Activated CD4-positive, alpha-beta T cell treated with anti-CD3 and anti-CD28 coated beads, Interleukin-2, amount 10 ng/mL, durations not matched to agents 24 days and 14 days (primary cell): Measurements from ENCODE around the gene SPZ1. TPM values are rescaled to one million over a fixed set of nuclear protein-coding genes. Genes with fewer than 3 reads are reported as not detected.
"Not testable (repeated sequence)": the region's sequence is repeated elsewhere in the genome, so short reads cannot be mapped to it uniquely, and the experiment has no call there.

ENCODE experiments used
- DNase-seq: peaks from one replicate; pipeline ENCODE4 v3.0.0; 2022
- H3K27ac Mint-ChIP-seq: one replicate; pipeline ENCODE4 v1.8.0; 2022; ENCODE audit warnings: mild to moderate bottlenecking, mixed read lengths
- H3K27me3 Mint-ChIP-seq: one replicate; pipeline ENCODE4 v1.8.0; 2022; ENCODE audit warnings: mixed read lengths
- H3K36me3 Mint-ChIP-seq: one replicate; pipeline ENCODE4 v1.8.0; 2022; ENCODE audit warnings: low read depth, mild to moderate bottlenecking, mixed read lengths
- H3K4me1 Mint-ChIP-seq: one replicate; pipeline ENCODE4 v1.8.0; 2021; ENCODE audit warnings: mixed read lengths
- H3K4me3 Mint-ChIP-seq: one replicate; pipeline ENCODE4 v1.8.0; 2022; ENCODE audit warnings: mild to moderate bottlenecking, moderate library complexity, mixed read lengths
- H3K9me3 Mint-ChIP-seq: one replicate; pipeline ENCODE4 v1.8.0; 2021; ENCODE audit warnings: mixed read lengths
- intact Hi-C: fragments of 100-400 bp; cut with micrococcal nuclease; formaldehyde crosslinking; loops from one replicate; pipeline ENCODE4 v1.15.1; 2023
- total RNA-seq: library from RNA; stranded (reverse); gene quantifications from 2 replicates; pipeline ENCODE4 v1.2.3, GENCODE V29; 2022

The SPZ1 gene
- total RNA-seq, 1 donor from 2014 or later, result not detected

GRCh38 chr5:80351019-80351418 is 31.2 kb downstream of the SPZ1 start:
- H3K36me3 Mint-ChIP-seq, intact Hi-C loops, H3K27ac Mint-ChIP-seq, H3K27me3 Mint-ChIP-seq, H3K9me3 Mint-ChIP-seq, H3K4me3 Mint-ChIP-seq, DNase-seq, H3K4me1 Mint-ChIP-seq: not testable (repeated sequence)

GRCh38 chr5:80355686-80356085 is 35.9 kb downstream of the SPZ1 start:
- intact Hi-C loops, result no loop called here

GRCh38 chr5:80357671-80358070 is 37.9 kb downstream of the SPZ1 start:
- Mint-ChIP-seq H3K4me1 (no peaks in the 10 kb centered on the region), H3K27me3 (no peaks in the 10 kb centered on the region), H3K36me3 (no peaks in the 10 kb centered on the region)

More at GRCh38 chr5:80355686-80356085, 35.9 kb downstream of the SPZ1 start:
- H3K9me3 Mint-ChIP-seq, result peaks cover 5% of the 10 kb centered on the region
- H3K4me1 Mint-ChIP-seq, result no peaks in the 10 kb centered on the region
- H3K27me3 Mint-ChIP-seq, result no peaks in the 10 kb centered on the region
- H3K4me3 Mint-ChIP-seq, result no peak overlapping the region
- no peaks in the 10 kb centered on the region for H3K36me3 Mint-ChIP-seq
- H3K27ac Mint-ChIP-seq, result no peak overlapping the region
- no peak for DNase-seq

GRCh38 chr5:80360914-80361444 is 41.2 kb downstream of the SPZ1 start:
- Mint-ChIP-seq H3K9me3 (peaks cover 9% of the 10 kb centered on the region), H3K27ac (no peak overlapping the region), H3K27me3 (peaks cover 3% of the 10 kb centered on the region), H3K4me1 (no peaks in the 10 kb centered on the region), H3K4me3 (no peak overlapping the region), H3K36me3 (no peaks in the 10 kb centered on the region)
- no peak for DNase-seq
- intact Hi-C loops, result no loop called here

More at GRCh38 chr5:80357671-80358070, 37.9 kb downstream of the SPZ1 start:
- intact Hi-C loops, result no loop called here
- DNase-seq, result no peak
- Mint-ChIP-seq H3K27ac (no peak overlapping the region), H3K9me3 (peaks cover 5% of the 10 kb centered on the region), H3K4me3 (no peak overlapping the region)

- H3K36me3 Mint-ChIP-seq, result no peaks in the 10 kb centered on the region
Observed at GRCh38 chr5:80364892-80365291, 45.1 kb downstream of the SPZ1 start.

GRCh38 chr5:80368661-80369480 is 49.1 kb downstream of the SPZ1 start:
- H3K4me1 Mint-ChIP-seq, result no peaks in the 10 kb centered on the region
- H3K9me3 Mint-ChIP-seq, result peaks cover 4% of the 10 kb centered on the region
- no peak for DNase-seq
- peaks cover 15% of the 10 kb centered on the region for H3K27me3 Mint-ChIP-seq
- H3K4me3 Mint-ChIP-seq, result no peak overlapping the region
- intact Hi-C loops, result no loop called here
- no peaks in the 10 kb centered on the region for H3K36me3 Mint-ChIP-seq
- no peak overlapping the region for H3K27ac Mint-ChIP-seq

More at GRCh38 chr5:80364892-80365291, 45.1 kb downstream of the SPZ1 start:
- intact Hi-C loops, result no loop called here
- H3K27me3 Mint-ChIP-seq, result peaks cover 3% of the 10 kb centered on the region
- peaks cover 4% of the 10 kb centered on the region for H3K9me3 Mint-ChIP-seq
- no peak overlapping the region for H3K4me3 Mint-ChIP-seq
- H3K4me1 Mint-ChIP-seq, result no peaks in the 10 kb centered on the region
- H3K27ac Mint-ChIP-seq, result no peak overlapping the region
- DNase-seq, result no peak

GRCh38 chr5:80369521-80369920 is 49.7 kb downstream of the SPZ1 start:
- no peak overlapping the region for H3K27ac Mint-ChIP-seq
- H3K9me3 Mint-ChIP-seq, result peaks cover 4% of the 10 kb centered on the region
- no peak overlapping the region for H3K4me3 Mint-ChIP-seq
- no peaks in the 10 kb centered on the region for H3K4me1 Mint-ChIP-seq
- intact Hi-C loops, result no loop called here
- no peak for DNase-seq
- no peaks in the 10 kb centered on the region for H3K36me3 Mint-ChIP-seq
- H3K27me3 Mint-ChIP-seq, result peaks cover 15% of the 10 kb centered on the region

- Mint-ChIP-seq H3K36me3 (no peaks in the 10 kb centered on the region), H3K27ac (no peak overlapping the region), H3K27me3 (peaks cover 13% of the 10 kb centered on the region), H3K4me3 (no peak overlapping the region), H3K9me3 (peaks cover 3% of the 10 kb centered on the region), H3K4me1 (no peaks in the 10 kb centered on the region)
- intact Hi-C loops, result no loop called here
- no peak for DNase-seq
Observed at GRCh38 chr5:80370390-80370789, 50.6 kb downstream of the SPZ1 start.

Other genes with a start within 250 kb of the SPZ1 start
- 19.2 and 21.3 TPM in 2 replicates for gene SERINC5, start 64.0 kb upstream of the SPZ1 start, total RNA-seq
- gene ZFYVE16, start 88.1 kb downstream of the SPZ1 start, total RNA-seq, result 8.1 and 9.4 TPM in 2 replicates
- gene FAM151B, start 168.1 kb downstream of the SPZ1 start, total RNA-seq, result 0.23 TPM in 1 of 2 replicates, not detected in the other